ENCODE results near the gene RELB.

- TF ChIP-seq EZH2 (IDR thresholded peaks at IDR 0.05; ENCODE audit: borderline replicate concordance, low read depth, low read length): no peak
- TF ChIP-seq RNF2 (IDR thresholded peaks at IDR 0.05): no peak
- TF ChIP-seq CTCF (IDR thresholded peaks at IDR 0.05 in 2 of 3, conservative IDR thresholded peaks at IDR 0.05 in 1 of 3; ENCODE audit: insufficient read depth in 2 of 3, low read depth in 1 of 3, low read length in 3 of 3): no peak
- no peak for TF ChIP-seq HNRNPLL (IDR thresholded peaks at IDR 0.05; ENCODE audit: low read depth, low read length, poor library complexity, severe bottlenecking)
- no peak for TF ChIP-seq POLR2AphosphoS5 (IDR thresholded peaks at IDR 0.05; ENCODE audit: control insufficient read depth, insufficient read depth, low read depth, low read length)
- TF ChIP-seq E2F4 (CRISPR knock-in tag; IDR thresholded peaks at IDR 0.05; ENCODE audit: low read depth): no peak
- no peak for TF ChIP-seq NCOA6 (IDR thresholded peaks at IDR 0.05)
- no peak for TF ChIP-seq E2F5 (CRISPR knock-in tag; IDR thresholded peaks at IDR 0.05)
- no peak for TF ChIP-seq NFE2 (IDR thresholded peaks at IDR 0.05; ENCODE audit: low read depth)
- no peak for TF ChIP-seq BRD4 (IDR thresholded peaks at IDR 0.05)
- TF ChIP-seq ATF3 (IDR thresholded peaks at IDR 0.05): no peak
- TF ChIP-seq ATF3 (CRISPR knock-in tag; conservative IDR thresholded peaks at IDR 0.05): no peak
Measured at GRCh38 chr19:45009625-45010255, 8.5 kb downstream of the RELB start.

Data from K562 (cell line).